C1 segment of cervical spinal cord (tissue), 14 donors: ENCODE results near the gene TBC1D10A.
A peak's percentile ranks its signal among the peaks of the same experiment; 100 is the strongest.

Source experiments
- DNase-seq, 14 donors: peaks; one replicate each; lab custom pipeline; 2025; lab: John Stamatoyannopoulos, UW

TBC1D10A gene, protein sequence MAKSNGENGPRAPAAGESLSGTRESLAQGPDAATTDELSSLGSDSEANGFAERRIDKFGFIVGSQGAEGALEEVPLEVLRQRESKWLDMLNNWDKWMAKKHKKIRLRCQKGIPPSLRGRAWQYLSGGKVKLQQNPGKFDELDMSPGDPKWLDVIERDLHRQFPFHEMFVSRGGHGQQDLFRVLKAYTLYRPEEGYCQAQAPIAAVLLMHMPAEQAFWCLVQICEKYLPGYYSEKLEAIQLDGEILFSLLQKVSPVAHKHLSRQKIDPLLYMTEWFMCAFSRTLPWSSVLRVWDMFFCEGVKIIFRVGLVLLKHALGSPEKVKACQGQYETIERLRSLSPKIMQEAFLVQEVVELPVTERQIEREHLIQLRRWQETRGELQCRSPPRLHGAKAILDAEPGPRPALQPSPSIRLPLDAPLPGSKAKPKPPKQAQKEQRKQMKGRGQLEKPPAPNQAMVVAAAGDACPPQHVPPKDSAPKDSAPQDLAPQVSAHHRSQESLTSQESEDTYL

GRCh38 chr22:30326706-30327362, at the start of gene TBC1D10A:
TBC1D10A (minus strand) TSS chr22:30326941; CDS start chr22:30326881, 60 bp downstream.
- DNase-seq, result peak in 12 of 14 donors; percentile 35 to 93 (median 68)

GRCh38 chr22:30375312-30375849, 48.6 kb upstream of the TBC1D10A start:
- DNase-seq, result no peak

- DNase-seq, result peak in 1 of 14 donors; percentile 17
These were observed 46.9 kb upstream of the TBC1D10A start for GRCh38 chr22:30373331-30374325.

- no peak for DNase-seq
These were observed 46.2 kb upstream of the TBC1D10A start for GRCh38 chr22:30372915-30373314.

GRCh38 chr22:30371981-30372380, 45.2 kb upstream of the TBC1D10A start:
- DNase-seq, result no peak

DNA sequence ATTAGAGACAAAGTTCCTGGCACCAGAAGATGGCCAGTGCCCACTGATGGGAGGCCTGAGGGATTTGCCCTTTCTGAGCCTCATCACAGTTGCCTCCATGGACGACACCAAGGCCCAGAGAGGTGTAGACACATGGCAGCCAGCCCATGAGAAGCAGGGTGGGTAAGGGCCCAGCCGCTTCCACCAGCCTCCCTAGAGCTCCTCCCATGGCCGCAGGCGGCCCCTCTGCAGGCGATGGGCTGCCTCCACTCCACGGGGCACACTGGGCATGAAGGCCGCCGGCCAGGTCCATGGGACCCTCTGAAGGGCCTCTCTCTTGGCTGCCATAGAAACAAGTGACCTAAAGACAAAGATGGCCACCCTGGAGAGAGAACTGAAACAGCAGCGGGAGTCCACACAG, 44.6 kb upstream of the TBC1D10A start:
- DNase-seq, result no peak

DNA sequence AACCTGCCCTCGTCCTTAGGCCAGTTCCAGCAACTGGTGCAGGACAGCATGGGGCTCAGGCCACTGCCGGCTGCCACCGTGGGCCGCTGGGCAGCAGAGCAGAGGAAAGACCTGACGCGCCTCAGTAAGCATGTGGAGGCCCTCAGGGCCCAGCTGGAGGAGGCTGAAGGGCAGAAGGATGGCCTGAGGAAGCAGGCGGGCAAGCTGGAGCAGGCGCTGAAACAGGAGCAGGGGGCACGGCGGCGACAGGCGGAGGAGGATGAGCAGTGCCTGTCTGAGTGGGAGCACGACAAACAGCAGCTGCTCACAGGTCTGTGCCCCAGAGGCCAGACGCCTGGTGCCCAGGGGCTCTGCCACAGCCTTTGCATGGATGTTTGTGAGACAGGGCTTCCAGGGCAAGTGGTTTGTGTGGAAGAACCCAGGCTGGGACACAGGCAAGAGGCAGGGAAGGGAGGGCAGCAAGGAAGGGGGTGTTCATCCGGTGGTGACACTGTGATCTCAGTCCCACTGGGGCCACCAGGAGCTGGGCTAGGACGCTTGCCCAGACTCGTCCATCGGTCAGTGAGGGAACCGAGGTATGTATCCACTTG, 44.0 kb upstream of the TBC1D10A start:
- DNase-seq, result no peak

- no peak for DNase-seq
These were observed 41.7 kb upstream of the TBC1D10A start for GRCh38 chr22:30368420-30368819.

- DNase-seq, result no peak
These were observed 39.1 kb upstream of the TBC1D10A start for GRCh38 chr22:30365891-30366290.

GRCh38 chr22:30362651-30363281, 36.0 kb upstream of the TBC1D10A start:
- DNase-seq, result no peak

GRCh38 chr22:30361916-30362650, 35.3 kb upstream of the TBC1D10A start:
- no peak for DNase-seq

DNA sequence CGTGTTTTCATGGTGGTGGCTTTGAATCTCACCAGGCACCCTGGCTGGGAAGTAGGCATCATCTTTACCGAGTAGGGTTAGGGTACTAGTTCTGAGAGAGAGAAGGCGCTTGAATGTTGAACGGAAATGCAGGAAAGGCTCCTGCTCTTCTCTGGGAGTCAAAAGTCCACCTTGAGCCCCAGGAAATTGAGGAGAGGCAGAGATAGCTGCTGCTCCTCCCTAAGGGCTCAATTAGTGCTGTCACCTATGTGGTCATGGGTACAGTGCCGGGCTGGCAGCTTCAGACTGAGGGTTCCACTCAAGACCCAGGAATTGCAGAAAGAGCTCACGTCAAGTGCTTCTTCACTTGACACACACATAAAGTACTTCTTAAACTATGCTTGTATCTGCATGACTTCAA, 31.8 kb upstream of the TBC1D10A start:
- no peak for DNase-seq

- no peak for DNase-seq
These were observed 31.0 kb upstream of the TBC1D10A start for GRCh38 chr22:30357650-30358215.

GRCh38 chr22:30357236-30357570, 30.5 kb upstream of the TBC1D10A start:
- no peak for DNase-seq

DNA sequence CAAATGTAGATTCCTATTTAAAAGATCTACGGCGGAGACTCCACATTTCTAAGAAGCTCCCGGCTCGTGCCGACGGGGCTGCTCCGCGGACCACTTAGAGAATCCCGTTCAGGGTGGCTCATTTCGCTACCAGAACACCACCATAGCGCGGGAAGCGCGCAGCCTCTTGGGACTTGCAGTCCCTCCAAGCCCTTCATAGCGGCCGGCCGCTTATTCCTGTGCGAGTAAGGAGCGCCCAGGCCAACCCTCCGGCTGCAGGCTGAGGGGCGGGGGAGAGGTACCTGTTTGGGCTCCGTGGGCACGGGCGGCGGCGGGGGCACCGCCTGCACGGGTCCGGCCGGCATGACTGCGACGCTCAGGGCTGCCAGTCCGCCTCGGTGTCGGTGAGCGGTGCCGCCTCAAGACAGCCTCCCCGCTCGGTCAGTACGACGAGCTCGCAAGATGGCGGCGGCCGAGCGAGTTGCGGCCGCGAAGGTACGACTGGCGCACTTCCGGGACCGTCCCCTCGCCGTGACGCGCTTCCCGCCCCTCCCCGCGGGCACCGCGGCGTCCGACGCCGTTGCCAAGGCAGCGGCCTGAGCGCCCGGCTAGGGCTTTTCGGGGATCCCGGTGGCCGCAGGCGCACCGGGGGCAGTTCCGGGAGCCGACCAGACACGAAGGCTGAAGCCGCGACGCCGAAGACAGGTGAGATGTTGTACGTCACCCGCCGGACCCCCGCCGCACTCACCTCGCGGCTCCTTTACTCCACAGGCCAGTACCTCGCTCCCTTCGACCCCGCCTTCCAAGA, 29.9 kb upstream of the TBC1D10A start, which contains the start of the genes CCDC157 and SF3A1:
Gene CCDC157, plus strand, starts transcription at position 559 of the 787 bp plus-strand sequence. CDS start 8,994 bp downstream, outside the sequence.
Gene SF3A1, minus strand, starts transcription at position 446 of the 787 bp plus-strand sequence. Its CDS starts 102 bp downstream, at position 344.
- peak in 13 of 14 donors; percentile 61 to 94 (median 86) for DNase-seq

DNA sequence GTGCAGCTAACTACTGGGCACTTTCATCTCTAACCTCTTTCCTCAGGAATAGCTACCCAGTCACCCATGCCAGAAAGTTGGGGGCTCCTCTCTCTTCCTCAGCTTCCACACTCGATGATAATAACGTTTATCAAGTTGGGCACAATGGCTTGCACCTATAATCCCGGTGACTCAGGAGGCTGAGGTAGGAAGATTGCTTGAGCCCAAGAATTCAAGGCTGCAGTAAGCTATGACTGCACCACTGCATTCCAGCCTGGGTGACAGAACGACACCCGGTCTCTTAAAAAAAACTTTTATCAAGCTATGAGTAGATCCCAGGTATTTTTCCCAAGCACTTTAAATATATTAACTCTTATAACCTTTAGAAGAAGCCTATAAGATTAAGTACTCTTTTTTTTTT, 27.9 kb upstream of the TBC1D10A start:
- DNase-seq, result no peak

DNA sequence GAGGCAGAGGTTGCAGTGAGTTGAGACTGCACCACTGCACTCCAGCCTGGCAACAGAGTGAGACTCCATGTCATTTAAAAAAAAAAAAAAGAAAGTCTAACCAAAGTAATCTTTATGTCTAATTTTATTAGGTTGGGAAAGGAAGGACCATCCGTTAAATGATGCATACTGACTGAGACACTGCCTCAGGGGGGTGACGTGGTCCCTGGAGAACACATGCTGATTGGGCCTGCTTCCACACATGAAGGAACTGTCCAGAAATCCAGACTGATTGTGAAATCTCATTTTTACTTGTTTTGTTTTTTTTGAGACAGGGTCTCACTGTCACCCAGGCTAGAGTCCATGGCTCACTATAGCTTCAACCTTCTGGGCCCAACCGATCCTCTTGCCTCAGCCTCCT, 24.5 kb upstream of the TBC1D10A start:
- no peak for DNase-seq

GRCh38 chr22:30348809-30349208, 22.1 kb upstream of the TBC1D10A start:
- no peak for DNase-seq
